Naive thymus-derived CD8-positive, alpha-beta T cell (primary cell): Measurements from ENCODE around the gene RNASE12. TPM values are rescaled to one million over a fixed set of nuclear protein-coding genes. Genes with fewer than 3 reads are reported as not detected.

ENCODE experiments used
- ATAC-seq, 2 donors: fragments of 150-1000 bp; cut with Tn5 transposase in 1 of 2; sonication (Bioruptor Pico), chemical (Tn5 transposase) in 1 of 2; 1 replicate in 1 of 2; 2 replicates in 1 of 2; pipeline ENCODE4 v1.10.0; 2021; ENCODE audit warnings: mild to moderate bottlenecking in 2 of 2, moderate library complexity in 2 of 2
- POLR2A ChIA-PET: fragments of 350-600 bp; sonication (Branson Sonifier 250); formaldehyde crosslinking; loops from one replicate; lab custom pipeline; 2021; ENCODE audit warnings: antibody characterized with exemption; lab: Charles Lee
- DNase-seq, 10 donors: peaks; one replicate each; pipeline versions ENCODE4 v3.0.0 to v3.0.0-alpha.2; 2020 to 2022
- H3K27ac Mint-ChIP-seq, 10 donors: one replicate each; pipeline ENCODE4 v1.8.0; 2020 to 2022; ENCODE audit warnings: mild to moderate bottlenecking in 10 of 10, mixed read lengths in 10 of 10, moderate library complexity in 4 of 10, inconsistent platforms in 1 of 10
- H3K27me3 Mint-ChIP-seq, 5 donors: one replicate each; pipeline ENCODE4 v1.8.0; 2021 to 2022; ENCODE audit warnings: mixed read lengths in 5 of 5
- H3K36me3 Mint-ChIP-seq, 3 donors: one replicate each; pipeline ENCODE4 v1.8.0; 2020 to 2022; ENCODE audit warnings: mixed read lengths in 3 of 3, mild to moderate bottlenecking in 2 of 3, inconsistent platforms in 1 of 3
- H3K4me1 Mint-ChIP-seq, 4 donors: one replicate each; pipeline ENCODE4 v1.8.0; 2021 to 2022; ENCODE audit warnings: mixed read lengths in 4 of 4
- H3K4me3 Mint-ChIP-seq, 10 donors: one replicate each; pipeline ENCODE4 v1.8.0; 2020 to 2022; ENCODE audit warnings: mild to moderate bottlenecking in 10 of 10, mixed read lengths in 10 of 10, moderate library complexity in 6 of 10, inconsistent platforms in 1 of 10
- H3K9me3 Mint-ChIP-seq, 9 donors: one replicate each; pipeline ENCODE4 v1.8.0; 2020 to 2022; ENCODE audit warnings: mixed read lengths in 9 of 9, mild to moderate bottlenecking in 3 of 9, inconsistent platforms in 1 of 9, moderate library complexity in 1 of 9
- polyA plus RNA-seq, 3 donors: library from polyadenylated mRNA; unstranded; fragments of 300-500 nt; fragmentation: Illumina TruSeq; gene quantifications; one replicate each; pipeline ENCODE4 v1.2.3, GENCODE V29; 2021
- total RNA-seq, 8 experiments: library from RNA in 2 of 8; stranded (reverse) in 2 of 8; gene quantifications; one replicate each; pipeline ENCODE4 v1.2.3 and lab custom pipeline; 2021 to 2026

The RNASE12 gene
- total and polyA plus RNA-seq, 5 experiments from 2014 or later, result not detected

DNA sequence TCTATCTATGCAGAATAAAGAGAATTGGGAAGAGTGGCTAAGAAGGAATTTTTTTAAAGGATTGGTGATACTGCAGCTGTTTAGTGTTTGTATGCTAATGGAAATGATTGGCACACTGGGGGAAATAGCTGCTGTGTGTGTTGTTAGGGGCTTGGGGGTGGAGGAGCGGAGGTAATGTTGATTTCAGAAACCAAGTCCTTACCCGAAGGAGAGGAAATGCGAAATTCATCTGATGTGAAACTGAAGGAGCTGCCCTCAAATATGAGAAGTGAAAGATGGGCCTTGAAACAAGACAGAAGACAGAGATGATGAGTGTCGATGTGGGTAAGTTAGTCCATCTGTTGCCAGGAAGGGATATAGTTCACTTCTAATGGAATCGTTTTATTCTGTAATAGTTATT, 21.2 kb upstream of the RNASE12 start:
- H3K36me3 Mint-ChIP-seq, result no peaks in the 10 kb centered on the region
- no peak for ATAC-seq
- no peaks in the 10 kb centered on the region for H3K9me3 Mint-ChIP-seq
- POLR2A ChIA-PET, result interaction anchor here (1.5 to 3.7 kb wide), 6 partner anchors 10 to 270 kb away, joined by 7 to 65 read pairs (median 14); partner anchors contain the start of genes APEX1, PARP2, PIP4P1 and RNASE4
- peaks cover 0 to 8% (median 2%) of the 10 kb centered on the region in 4 donors for H3K4me1 Mint-ChIP-seq
- no peaks in the 10 kb centered on the region for H3K27me3 Mint-ChIP-seq
- no peak overlapping the region for H3K4me3 Mint-ChIP-seq
- DNase-seq, result peak in 2 of 10 donors; percentile 36 to 46
- no peak overlapping the region for H3K27ac Mint-ChIP-seq

DNA sequence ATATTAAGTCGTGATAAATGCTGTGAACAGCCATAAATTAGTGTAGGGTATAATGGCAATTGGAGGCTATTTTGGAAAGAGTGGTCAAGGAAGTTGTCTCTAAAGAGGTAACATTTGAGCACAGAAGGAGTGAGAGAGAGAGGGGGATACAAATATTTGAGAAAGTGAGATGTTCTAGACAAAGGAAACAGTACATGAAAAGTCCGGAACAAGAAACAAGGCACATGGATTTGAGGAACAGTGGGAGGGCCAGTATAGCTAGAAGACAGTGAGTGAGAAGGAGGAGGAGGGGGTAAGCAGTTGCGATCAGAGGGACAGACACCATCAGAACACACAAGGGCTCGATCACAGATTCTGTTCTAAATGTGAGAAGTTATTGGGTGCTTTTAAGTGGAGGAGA, 20.1 kb upstream of the RNASE12 start:
- Mint-ChIP-seq H3K4me1 (peaks cover 0 to 8% (median 2%) of the 10 kb centered on the region in 4 donors), H3K27ac (no peak overlapping the region), H3K27me3 (no peaks in the 10 kb centered on the region), H3K36me3 (no peaks in the 10 kb centered on the region), H3K9me3 (no peaks in the 10 kb centered on the region), H3K4me3 (no peak overlapping the region)
- POLR2A ChIA-PET, result interaction anchor here (0.6 to 3.7 kb wide), 5 partner anchors 14 to 196 kb away, joined by 3 to 65 read pairs (median 3); partner anchors contain the start of gene RNASE4
- no peak for DNase-seq
- ATAC-seq, result no peak

- H3K36me3 Mint-ChIP-seq, result no peaks in the 10 kb centered on the region
- POLR2A ChIA-PET, result interaction anchor here (0.5 to 2.1 kb wide), 11 partner anchors 10 to 295 kb away, joined by 3 to 14 read pairs (median 5); partner anchors contain the start of genes CCNB1IP1, PARP2, PNP and RNASE4
- H3K27me3 Mint-ChIP-seq, result no peaks in the 10 kb centered on the region
- H3K4me3 Mint-ChIP-seq, result no peak overlapping the region
- ATAC-seq, result peak; percentile 6 to 17
- H3K9me3 Mint-ChIP-seq, result no peaks in the 10 kb centered on the region
- H3K27ac Mint-ChIP-seq, result no peak overlapping the region
- DNase-seq, result peak; percentile 51 to 84 (median 72)
- H3K4me1 Mint-ChIP-seq, result peaks cover 0 to 5% (median 2%) of the 10 kb centered on the region in 4 donors
Observed at GRCh38 chr14:20610002-20610765, 19.0 kb upstream of the RNASE12 start.

DNA sequence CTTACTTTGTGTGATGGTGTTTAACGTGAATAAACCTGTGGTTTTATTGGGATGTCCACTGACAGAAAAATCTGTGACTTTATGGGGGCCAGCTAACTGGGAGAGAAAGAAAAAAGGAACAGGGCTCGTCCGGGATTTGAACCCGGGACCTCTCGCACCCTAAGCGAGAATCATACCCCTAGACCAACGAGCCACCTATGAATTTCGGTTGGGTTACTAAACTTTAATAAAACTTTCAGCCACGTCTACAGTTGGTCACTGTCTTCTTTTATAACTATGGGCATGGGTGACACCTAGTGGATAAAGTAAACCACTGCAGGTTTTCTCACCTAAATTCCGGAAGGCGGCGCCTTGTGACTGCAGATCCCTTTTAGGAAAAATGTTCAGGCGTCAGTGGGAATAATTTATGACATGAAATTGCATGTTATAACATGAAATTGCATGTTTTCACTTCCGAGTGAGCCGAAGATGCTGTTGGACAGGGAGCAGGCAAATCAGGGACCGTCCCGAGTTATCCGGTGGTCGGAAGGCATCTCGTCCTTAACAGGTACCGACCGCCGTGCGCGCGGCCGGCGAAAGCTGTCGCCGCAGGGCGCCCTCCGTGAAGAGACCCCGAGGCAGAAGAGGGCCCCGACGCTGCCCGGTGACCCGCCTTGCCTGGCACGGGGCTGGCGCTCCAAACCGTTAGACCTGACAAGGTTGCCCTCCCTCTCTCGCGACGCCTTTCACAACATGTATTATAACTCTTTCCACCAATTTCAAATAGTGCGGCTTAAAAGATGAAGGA, 18.2 kb upstream of the RNASE12 start:
- Mint-ChIP-seq H3K36me3 (no peaks in the 10 kb centered on the region), H3K27me3 (no peaks in the 10 kb centered on the region), H3K27ac (no peak overlapping the region), H3K9me3 (no peaks in the 10 kb centered on the region), H3K4me1 (peaks cover 0 to under 1% (median under 1%) of the 10 kb centered on the region in 4 donors), H3K4me3 (no peak overlapping the region)
- DNase-seq (peak; percentile 32 to 85 (median 68)), ATAC-seq (peak; percentile 5 to 16)
- POLR2A ChIA-PET, result interaction anchor here (0.5 to 2.1 kb wide), 9 partner anchors 9 to 294 kb away, joined by 3 to 14 read pairs (median 5); partner anchors contain the start of genes CCNB1IP1, PARP2, PNP and RNASE4

DNA sequence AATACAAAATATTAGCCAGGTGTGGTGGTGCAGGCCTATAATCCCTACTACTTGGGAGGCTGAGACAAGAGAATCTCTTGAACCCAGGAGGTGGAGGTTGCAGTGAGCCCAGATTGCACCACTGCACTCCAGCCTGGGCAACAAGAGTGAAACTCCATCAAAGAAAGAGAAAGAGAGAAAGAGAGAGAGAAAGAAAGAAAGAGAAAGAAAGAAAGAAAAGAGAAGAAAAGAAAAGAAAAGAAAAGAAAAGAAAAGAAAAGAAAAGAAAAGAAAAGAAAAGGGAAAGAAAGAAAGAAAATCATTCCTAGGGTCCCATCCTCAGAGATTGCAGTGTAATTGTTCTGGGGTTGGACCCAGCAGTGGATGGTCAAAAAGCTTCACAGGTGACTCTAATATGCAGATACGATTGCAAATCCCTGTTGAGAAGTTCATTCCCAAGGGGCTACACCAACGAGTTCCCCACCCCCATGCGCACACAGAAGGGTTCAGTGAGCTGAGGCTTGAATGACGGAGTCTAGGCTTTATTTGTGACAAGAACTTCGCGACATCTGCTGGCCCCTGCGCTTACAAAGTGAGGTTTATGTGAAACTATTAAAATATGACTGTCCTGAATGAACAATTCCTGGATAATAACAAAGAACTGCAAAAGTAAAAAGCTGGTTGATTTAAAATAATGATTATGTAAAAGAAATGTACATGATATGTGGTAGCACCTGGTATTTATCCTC, 17.4 kb upstream of the RNASE12 start:
- Mint-ChIP-seq H3K9me3 (no peaks in the 10 kb centered on the region), H3K4me1 (no peaks in the 10 kb centered on the region), H3K4me3 (peak overlapping the region in 1 of 10 donors; percentile 62), H3K27me3 (no peaks in the 10 kb centered on the region), H3K36me3 (no peaks in the 10 kb centered on the region), H3K27ac (peak overlapping the region in 1 of 10 donors; percentile 88)
- POLR2A ChIA-PET, result interaction anchor here (1.8 to 2.1 kb wide), 2 partner anchors 74 to 280 kb away, joined by 5 to 14 read pairs; partner anchors contain the start of gene RNASE4
- no peak for ATAC-seq
- DNase-seq, result no peak

- Mint-ChIP-seq H3K27me3 (no peaks in the 10 kb centered on the region), H3K36me3 (no peaks in the 10 kb centered on the region), H3K4me3 (no peak overlapping the region), H3K9me3 (no peaks in the 10 kb centered on the region), H3K4me1 (no peaks in the 10 kb centered on the region), H3K27ac (no peak overlapping the region)
- DNase-seq, result no peak
- POLR2A ChIA-PET, result interaction anchor here (0.8 kb wide), 1 partner anchor 25 kb away, joined by 3 read pairs; no protein-coding TSS in a partner anchor
- no peak for ATAC-seq
Observed at GRCh38 chr14:20607617-20608016, 16.4 kb upstream of the RNASE12 start.

- POLR2A ChIA-PET, result interaction anchor here (0.8 kb wide), 1 partner anchor 25 kb away, joined by 3 read pairs; no protein-coding TSS in a partner anchor
- no peaks in the 10 kb centered on the region for H3K4me1 Mint-ChIP-seq
- ATAC-seq (no peak), DNase-seq (no peak)
- no peaks in the 10 kb centered on the region for H3K27me3 Mint-ChIP-seq
- H3K27ac Mint-ChIP-seq, result peak overlapping the region in 3 of 10 donors; percentile 24 to 53 (median 51)
- H3K36me3 Mint-ChIP-seq, result no peaks in the 10 kb centered on the region
- no peaks in the 10 kb centered on the region for H3K9me3 Mint-ChIP-seq
- H3K4me3 Mint-ChIP-seq, result no peak overlapping the region
Observed at GRCh38 chr14:20606902-20607242, 15.7 kb upstream of the RNASE12 start.

- H3K9me3 Mint-ChIP-seq, result no peaks in the 10 kb centered on the region
- H3K4me3 Mint-ChIP-seq, result no peak overlapping the region
- ATAC-seq, result no peak
- H3K36me3 Mint-ChIP-seq, result no peaks in the 10 kb centered on the region
- peak overlapping the region in 1 of 10 donors; percentile 24 for H3K27ac Mint-ChIP-seq
- DNase-seq, result no peak
- H3K4me1 Mint-ChIP-seq, result no peaks in the 10 kb centered on the region
- no peaks in the 10 kb centered on the region for H3K27me3 Mint-ChIP-seq
- POLR2A ChIA-PET, result no interaction called here
Observed at GRCh38 chr14:20606190-20606901, 15.2 kb upstream of the RNASE12 start.

DNA sequence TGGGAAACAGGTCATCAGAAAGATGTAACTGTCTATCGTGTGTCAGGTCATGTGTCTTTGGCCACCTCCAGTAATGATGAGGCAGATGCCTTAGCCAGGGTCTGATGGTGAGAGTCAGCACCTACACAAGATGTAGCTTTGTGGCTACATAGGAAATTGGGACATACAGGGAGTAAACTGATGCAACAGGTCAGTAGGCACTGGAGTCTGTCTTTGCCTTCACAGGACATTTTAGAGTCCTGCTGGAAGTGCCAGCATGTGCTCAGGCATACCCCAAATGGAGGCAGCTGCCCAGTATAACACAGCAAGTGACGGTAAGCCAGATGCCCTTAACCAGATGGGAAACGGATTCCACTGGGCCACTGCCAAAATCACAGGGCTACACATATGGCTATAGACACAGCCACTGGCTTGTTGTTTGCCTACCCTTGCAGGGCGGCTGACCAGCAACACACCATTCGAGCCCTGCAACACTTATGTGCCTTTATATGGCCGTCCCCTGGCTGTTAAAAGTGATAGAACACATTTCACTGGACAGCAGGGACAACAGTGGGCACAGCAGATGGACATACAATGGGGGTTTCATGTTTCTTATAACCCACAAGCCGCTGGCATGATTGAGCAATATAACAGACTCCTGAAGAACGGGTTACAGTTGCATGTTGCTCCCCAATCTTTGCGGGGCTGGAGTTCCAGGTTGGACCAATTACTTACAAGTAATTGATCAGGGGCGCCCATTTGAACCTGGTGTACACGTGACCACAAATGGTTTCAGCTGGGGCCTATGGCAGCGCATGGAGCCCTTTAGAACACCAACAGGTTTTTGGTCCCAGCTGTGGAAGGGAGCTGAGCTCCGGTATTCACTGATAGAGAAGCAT, 12.9 kb upstream of the RNASE12 start:
- H3K36me3 Mint-ChIP-seq, result no peaks in the 10 kb centered on the region
- H3K27me3 Mint-ChIP-seq, result no peaks in the 10 kb centered on the region
- no peaks in the 10 kb centered on the region for H3K4me1 Mint-ChIP-seq
- POLR2A ChIA-PET, result no interaction called here
- H3K27ac Mint-ChIP-seq, result no peak overlapping the region
- no peak for DNase-seq
- no peaks in the 10 kb centered on the region for H3K9me3 Mint-ChIP-seq
- H3K4me3 Mint-ChIP-seq, result no peak overlapping the region
- ATAC-seq, result no peak

- H3K27me3 Mint-ChIP-seq, result no peaks in the 10 kb centered on the region
- ATAC-seq (no peak), DNase-seq (no peak)
- POLR2A ChIA-PET, result no interaction called here
- no peaks in the 10 kb centered on the region for H3K36me3 Mint-ChIP-seq
- H3K27ac Mint-ChIP-seq, result no peak overlapping the region
- no peak overlapping the region for H3K4me3 Mint-ChIP-seq
- H3K9me3 Mint-ChIP-seq, result no peaks in the 10 kb centered on the region
- no peaks in the 10 kb centered on the region for H3K4me1 Mint-ChIP-seq
Observed at GRCh38 chr14:20602583-20602982, 11.4 kb upstream of the RNASE12 start.

GRCh38 chr14:20601522-20601921, 10.3 kb upstream of the RNASE12 start:
- Mint-ChIP-seq H3K9me3 (no peaks in the 10 kb centered on the region), H3K4me1 (no peaks in the 10 kb centered on the region), H3K4me3 (no peak overlapping the region), H3K27ac (no peak overlapping the region), H3K27me3 (no peaks in the 10 kb centered on the region), H3K36me3 (no peaks in the 10 kb centered on the region)
- POLR2A ChIA-PET, result no interaction called here
- DNase-seq, result no peak
- no peak for ATAC-seq
